Fibroblast of skin of left quadriceps (primary cell): ENCODE results near the gene DNAJA3.

Source experiments
- DNase-seq, 2 experiments: peaks; one replicate each; pipeline ENCODE4 v3.0.0-alpha.2; 2013; ENCODE audit warnings: low read depth in 2 of 2

DNAJA3 gene

GRCh38 chr16:4425378-4426020 lies at the start of gene DNAJA3:
TSS of gene DNAJA3 (plus strand) at chr16:4425868. CDS start at chr16:4425882, 14 bp downstream.
- DNase-seq, result peak; percentile 88

DNA sequence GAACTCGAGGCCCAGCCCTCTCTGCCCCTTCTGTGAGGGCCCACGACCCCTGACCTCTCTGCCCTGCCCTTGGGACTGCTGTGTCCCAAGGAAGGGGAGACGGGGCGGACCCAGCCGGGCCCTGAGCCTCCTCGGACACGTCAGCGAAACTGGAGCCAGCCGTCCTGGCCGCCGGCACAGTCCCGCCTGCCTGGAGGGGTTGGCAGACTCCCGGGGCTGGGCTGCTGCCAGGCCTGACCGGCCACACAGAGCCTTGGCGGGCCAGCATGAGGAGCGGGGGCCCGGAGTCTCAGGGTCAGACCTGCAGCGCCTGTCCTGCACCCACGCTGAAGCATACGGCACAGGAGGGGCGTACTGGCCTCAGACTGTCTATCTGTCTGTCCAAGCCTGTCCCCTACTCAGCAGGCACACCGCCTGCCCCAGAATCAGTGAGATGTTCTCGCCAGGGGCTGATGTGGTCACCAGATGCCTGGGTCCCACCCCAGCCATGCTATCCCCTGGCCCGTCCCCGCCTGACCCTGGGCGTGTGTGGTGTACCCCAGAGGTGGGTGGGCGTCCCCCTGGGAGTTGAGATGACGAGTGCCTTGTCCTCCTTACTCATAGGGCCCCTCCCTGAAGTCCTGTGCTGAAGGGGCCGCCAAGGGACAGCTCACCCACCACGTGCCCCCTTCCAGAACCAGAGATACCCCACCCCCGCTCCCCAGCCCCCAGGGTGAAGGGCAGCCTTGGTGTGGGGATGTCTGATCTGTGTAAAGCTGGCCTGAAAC lies 49.4 kb upstream of the DNAJA3 start:
- DNase-seq, result no peak

GRCh38 chr16:4376893-4377572 lies 48.6 kb upstream of the DNAJA3 start:
- no peak for DNase-seq

- DNase-seq, result no peak
Observed at GRCh38 chr16:4377573-4378154, 48.0 kb upstream of the DNAJA3 start.

GRCh38 chr16:4378161-4378666 lies 47.5 kb upstream of the DNAJA3 start:
- no peak for DNase-seq

DNA sequence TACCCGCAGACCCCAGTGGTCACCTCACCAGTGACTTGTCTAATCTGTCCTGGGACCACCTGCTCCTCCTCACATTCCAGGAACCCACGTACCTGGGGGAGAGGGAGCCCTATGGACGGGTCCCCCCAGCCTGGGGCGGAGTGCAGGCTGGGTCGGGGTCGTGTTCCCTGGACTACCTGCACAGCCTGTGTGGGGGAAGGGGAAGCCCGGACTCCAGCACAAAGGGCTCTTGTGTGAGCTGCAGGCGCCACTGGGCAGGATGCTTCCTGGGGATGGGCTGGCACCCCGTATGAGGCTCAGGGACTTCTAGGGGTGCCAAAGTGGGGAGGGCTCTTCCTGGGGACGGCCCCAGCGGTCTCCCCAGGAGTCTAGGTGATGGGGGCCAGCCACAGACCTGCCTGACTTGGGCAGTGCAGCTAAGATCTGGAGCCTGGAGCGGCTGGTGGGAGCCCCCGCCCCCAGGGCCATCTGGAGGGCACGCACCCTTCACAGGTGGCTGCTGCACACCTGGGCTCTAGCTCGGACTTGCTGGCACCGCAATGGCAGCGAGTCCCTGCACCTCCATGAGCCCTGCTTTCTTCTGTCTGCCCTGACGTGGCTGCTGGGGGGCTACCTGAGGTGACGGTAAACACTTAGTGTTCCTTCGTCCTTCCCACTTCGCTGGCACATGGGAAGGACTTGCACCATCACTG lies 46.5 kb upstream of the DNAJA3 start:
- DNase-seq, result no peak

- no peak for DNase-seq
Observed at GRCh38 chr16:4380119-4381063, 45.3 kb upstream of the DNAJA3 start.

- DNase-seq, result no peak
Observed at GRCh38 chr16:4381072-4381934, 44.4 kb upstream of the DNAJA3 start.

- no peak for DNase-seq
Observed at GRCh38 chr16:4381935-4382794, 43.5 kb upstream of the DNAJA3 start.

DNA sequence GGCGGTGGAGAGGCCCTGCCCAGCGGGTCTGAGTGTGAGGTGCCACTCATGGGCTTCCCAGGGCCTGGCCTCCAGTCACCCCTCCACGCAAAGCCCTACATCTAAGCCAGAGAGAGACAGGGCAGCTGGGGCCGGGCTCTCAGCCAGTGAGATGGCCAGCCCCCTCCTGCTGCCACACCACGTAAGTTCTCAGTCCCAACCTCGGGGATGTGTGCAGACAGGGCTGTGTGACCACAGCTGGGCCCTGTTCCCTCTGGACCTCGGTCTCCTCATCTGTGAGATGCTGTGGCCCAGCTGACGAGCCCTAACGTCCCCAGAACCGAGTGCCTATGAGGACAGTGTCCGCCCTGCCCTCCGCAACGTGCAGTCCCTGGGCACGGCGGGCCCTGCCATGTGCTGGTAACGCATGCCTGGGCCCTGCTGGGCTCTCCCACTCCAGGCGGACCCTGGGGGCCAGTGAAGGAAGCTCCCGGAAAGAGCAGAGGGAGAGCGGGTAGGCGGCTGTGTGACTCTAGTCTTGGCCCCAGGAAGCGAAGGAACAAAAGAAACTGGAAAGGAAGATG lies 42.8 kb upstream of the DNAJA3 start:
- no peak for DNase-seq

DNA sequence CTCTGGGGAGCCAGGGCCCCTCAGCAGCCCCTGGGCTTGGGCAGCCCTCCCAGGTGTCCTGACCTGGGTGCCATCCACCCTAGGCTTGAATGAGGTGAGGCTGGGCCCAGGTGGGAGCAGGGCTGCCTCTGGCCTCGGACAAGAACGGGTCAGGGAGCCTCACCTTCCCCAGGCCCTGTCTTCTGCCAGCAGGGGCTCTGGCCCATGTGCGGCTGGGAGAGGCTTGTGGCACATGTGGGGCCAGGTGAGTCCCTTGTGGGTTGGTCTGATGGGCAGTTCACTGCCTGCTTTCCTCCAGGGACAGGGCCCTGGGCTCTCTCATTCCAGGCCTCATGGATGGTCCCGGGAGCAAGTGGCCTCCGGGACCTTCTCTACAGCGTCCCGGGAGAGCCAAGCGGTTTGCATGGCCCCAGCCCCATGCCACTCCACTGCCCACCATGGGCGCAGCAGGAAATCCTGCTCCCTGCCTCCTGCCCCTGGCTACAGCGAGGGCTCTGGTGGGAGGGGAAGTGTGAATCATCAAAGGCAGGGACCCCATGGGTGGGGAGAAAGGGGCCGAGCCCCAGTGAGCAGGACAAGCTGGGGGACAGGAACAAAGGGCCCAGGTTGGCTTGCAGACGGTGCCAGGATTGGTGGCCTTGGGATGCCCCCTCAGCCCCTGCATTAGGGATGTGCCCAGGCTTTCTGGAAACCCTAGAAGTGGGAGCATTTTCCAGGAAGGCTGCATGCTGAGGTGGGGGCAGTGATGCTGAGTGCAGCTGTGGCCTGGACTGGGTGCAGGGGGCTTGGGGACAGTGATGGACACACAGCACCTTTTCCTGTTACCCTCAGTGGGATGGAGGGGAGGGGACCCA lies 41.9 kb upstream of the DNAJA3 start:
- DNase-seq, result no peak

GRCh38 chr16:4384509-4384942 lies 41.1 kb upstream of the DNAJA3 start:
- DNase-seq, result peak in 1 of 2 experiments; percentile 51

DNA sequence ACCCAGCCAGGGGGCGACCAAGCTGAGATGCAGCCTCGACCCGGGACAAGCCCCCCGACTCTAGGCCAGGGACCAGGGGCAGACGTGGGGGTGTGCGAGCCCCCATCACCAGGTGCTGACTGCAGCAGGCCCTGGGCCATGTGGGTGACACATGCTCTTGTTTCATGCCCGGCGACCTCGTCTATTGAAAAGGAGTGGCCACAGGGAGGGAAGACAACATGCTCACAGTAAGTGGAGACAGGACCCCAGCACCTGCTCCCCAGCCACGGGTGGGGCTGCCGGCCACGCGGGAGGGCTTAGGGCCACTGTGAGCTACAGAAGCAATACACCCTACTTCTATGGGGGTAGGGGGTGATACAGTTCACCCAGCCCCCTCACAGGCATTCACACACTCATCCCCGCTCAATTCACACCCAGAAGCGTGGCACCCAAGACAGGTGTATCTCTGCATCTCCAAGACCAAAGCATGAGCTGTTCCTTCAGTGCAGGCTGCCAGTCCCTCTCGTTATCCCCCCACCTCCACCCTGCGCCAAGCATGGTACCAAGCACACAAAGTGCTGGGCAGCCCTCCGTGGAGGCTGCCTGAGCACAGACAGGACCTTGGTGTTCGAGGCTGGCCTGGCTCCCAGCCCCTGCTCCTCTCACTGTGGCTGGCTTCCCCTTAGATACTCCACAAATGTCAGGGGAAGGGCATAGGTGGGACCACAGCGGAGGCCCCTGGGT lies 40.4 kb upstream of the DNAJA3 start:
- DNase-seq, result no peak

DNA sequence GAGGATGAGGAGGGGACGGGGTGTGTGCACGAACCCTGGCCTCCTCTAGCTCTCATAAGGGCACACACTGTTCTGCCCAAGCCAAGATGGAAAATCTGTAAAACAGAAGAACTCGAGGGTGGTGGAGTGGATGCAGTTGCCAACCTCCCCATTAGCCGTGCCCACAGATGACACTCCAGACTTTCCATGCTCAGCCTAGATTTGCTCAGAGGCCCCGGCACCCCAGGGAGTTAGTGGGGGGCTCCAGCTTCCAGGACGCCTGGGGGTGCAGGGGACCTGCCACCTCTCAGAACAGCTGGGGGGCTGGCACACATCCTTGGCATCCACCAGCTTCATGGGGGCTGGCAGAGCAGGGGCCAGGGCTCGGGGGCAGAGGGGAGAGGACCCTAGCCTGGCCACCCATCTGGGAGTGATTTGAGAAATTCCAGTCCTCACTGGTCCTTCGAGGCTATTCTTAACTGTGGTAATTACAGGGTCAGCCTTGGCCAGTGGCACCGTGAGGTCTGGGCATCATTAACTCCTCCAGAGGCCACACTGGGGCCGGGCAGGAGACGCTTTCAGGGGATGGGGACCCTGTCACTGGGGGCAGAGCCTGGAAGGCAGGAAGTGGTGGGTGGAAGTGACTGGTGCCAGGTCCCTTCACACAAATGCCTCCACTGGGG lies 39.7 kb upstream of the DNAJA3 start:
- no peak for DNase-seq

DNA sequence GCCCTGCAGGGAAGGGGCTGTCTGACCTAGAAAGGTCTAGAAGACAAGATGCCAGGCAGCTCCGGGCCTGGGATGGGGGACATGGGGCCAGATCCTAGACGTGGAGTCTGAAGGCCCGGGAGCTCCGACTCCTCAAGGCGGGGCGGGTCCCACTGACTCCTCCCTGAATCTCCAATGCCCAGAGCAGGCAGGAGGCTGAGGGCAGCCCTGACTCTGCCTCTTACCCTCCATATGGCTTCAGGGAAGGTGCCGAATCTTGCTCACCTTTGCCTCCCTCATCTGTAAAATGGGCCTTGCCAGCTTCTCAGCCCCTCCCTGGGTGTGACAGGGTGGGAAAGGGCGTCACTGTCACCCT lies 39.2 kb upstream of the DNAJA3 start:
- DNase-seq, result no peak

DNA sequence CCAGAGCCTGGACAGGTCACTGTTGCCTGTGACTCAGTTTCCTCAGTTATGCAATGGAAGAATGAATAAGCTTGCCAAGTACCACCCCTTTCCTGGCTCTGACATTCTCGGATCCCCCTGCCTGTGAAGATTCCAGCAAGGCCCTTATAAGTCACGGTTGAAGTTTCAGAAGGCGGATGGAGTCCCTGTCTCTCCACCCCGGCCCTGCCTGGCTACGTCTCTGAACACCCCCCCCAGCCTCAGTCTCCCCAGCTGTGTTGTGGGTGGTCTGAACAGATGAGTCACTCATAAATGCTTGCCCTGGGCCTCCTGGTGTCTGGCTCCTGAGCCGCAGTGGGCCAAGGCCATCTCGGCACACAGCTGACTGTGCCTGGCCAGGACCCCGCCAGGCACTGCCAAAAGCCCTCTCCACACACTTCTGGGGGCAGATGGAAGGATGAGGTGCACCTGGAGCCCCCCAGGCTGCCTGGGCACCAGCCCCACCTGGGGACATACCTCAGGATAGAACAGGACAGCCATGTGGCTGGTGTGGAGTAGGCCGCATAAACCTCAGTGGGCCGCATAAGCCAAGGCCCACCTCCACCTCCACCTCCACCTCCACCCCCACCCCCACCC lies 38.6 kb upstream of the DNAJA3 start:
- DNase-seq, result no peak
